ENCODE data around the gene GGT7.

DNA sequence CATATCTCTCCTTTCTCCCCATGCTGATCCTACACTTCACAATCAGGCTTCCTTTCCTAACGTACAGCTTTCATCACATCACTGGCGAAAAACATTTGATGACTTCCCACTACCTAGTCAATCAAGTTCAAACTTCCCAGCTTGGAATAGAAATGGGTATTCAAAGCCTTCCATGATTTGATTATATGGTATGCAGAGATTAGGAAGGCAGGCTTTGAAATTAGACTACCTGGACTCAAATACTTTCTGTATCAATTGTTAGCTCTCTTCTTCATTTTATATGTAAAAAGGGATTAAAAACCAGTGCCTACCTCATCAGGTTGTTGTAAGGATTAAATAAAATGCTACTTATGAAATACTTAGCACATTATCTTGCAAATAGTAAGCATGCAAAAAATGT, 54.9 kb downstream of the GGT7 start:
- TF ChIP-seq, protein P1, sequence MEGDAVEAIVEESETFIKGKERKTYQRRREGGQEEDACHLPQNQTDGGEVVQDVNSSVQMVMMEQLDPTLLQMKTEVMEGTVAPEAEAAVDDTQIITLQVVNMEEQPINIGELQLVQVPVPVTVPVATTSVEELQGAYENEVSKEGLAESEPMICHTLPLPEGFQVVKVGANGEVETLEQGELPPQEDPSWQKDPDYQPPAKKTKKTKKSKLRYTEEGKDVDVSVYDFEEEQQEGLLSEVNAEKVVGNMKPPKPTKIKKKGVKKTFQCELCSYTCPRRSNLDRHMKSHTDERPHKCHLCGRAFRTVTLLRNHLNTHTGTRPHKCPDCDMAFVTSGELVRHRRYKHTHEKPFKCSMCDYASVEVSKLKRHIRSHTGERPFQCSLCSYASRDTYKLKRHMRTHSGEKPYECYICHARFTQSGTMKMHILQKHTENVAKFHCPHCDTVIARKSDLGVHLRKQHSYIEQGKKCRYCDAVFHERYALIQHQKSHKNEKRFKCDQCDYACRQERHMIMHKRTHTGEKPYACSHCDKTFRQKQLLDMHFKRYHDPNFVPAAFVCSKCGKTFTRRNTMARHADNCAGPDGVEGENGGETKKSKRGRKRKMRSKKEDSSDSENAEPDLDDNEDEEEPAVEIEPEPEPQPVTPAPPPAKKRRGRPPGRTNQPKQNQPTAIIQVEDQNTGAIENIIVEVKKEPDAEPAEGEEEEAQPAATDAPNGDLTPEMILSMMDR (IDR thresholded peaks at IDR 0.05), result no peak
- TF ChIP-seq POLR2A (IDR thresholded peaks at IDR 0.05) (no peak), POLR2AphosphoS5 (IDR thresholded peaks at IDR 0.05) (no peak), EP300 (IDR thresholded peaks at IDR 0.05; ENCODE audit: low read depth) (no peak)
